ENCODE results near the gene AGO1. TPM values are rescaled to one million over a fixed set of nuclear protein-coding genes. Genes with fewer than 3 reads are reported as not detected.
"Not testable (repeated sequence)": the region's sequence is repeated elsewhere in the genome, so short reads cannot be mapped to it uniquely, and the experiment has no call there.

AGO1 gene
- total and polyA plus RNA-seq, 2 experiments from 2014 or later, result 7.6 to 22.2 TPM

- no peaks in the 10 kb centered on the region for H3K4me1 ChIP-seq (ENCODE audit: insufficient read depth)
- H3K9me2 ChIP-seq (replicated peaks; ENCODE audit: insufficient read depth), result no peaks in the 10 kb centered on the region
- TF ChIP-seq EZH2 (IDR thresholded peaks at IDR 0.05; ENCODE audit: borderline replicate concordance) (no peak), EZH2phosphoT487 (IDR thresholded peaks at IDR 0.05; ENCODE audit: low read depth, severe bottlenecking, unreplicated experiment) (no peak), CTCF (IDR thresholded peaks at IDR 0.05; ENCODE audit: poor library complexity) (no peak)
- H3K36me3 ChIP-seq (replicated peaks; ENCODE audit: insufficient read depth, low read depth), result no peaks in the 10 kb centered on the region
- H3K9me3 ChIP-seq (ENCODE audit: low read depth), result no peaks in the 10 kb centered on the region
- no peak overlapping the region for H2AFZ ChIP-seq
- no peak overlapping the region for H3K4me3 ChIP-seq
- peaks cover 31% of the 10 kb centered on the region for H3K79me2 ChIP-seq
- 97% methylated on average over 2 of the region's 2 CpGs for WGBS (ENCODE audit: low lambda C conversion rate, missing lambda C conversion rate)
- DNase-seq (ENCODE audit: low spot score), result no peak
- H3K27me3 ChIP-seq, result no peaks in the 10 kb centered on the region
- H4K20me1 ChIP-seq (ENCODE audit: insufficient read depth, poor library complexity, severe bottlenecking), result peaks cover 6% of the 10 kb centered on the region
- H3K27ac ChIP-seq, result no peak overlapping the region
- no peak overlapping the region for H3K4me2 ChIP-seq
These were observed 88.6 kb downstream of the AGO1 start for GRCh38 chr1:35971601-35972000.

- WGBS (ENCODE audit: low lambda C conversion rate, missing lambda C conversion rate), result 95% methylated on average over 3 of the region's 3 CpGs
- not testable (repeated sequence) for DNase-seq (ENCODE audit: low spot score); H3K4me1 ChIP-seq (ENCODE audit: insufficient read depth); H2AFZ ChIP-seq; H3K9me2 ChIP-seq (replicated peaks; ENCODE audit: insufficient read depth); H3K27ac ChIP-seq; H3K9me3 ChIP-seq (ENCODE audit: low read depth); H3K4me3 ChIP-seq; H3K36me3 ChIP-seq (replicated peaks; ENCODE audit: insufficient read depth, low read depth); H3K27me3 ChIP-seq; H3K4me2 ChIP-seq; H4K20me1 ChIP-seq (ENCODE audit: insufficient read depth, poor library complexity, severe bottlenecking)
- peaks cover 28% of the 10 kb centered on the region for H3K79me2 ChIP-seq
These were observed 89.6 kb downstream of the AGO1 start for GRCh38 chr1:35972631-35973030.

- Histone ChIP-seq H3K27ac (no peak overlapping the region), H2AFZ (no peak overlapping the region), H3K27me3 (no peaks in the 10 kb centered on the region), H3K36me3 (replicated peaks; ENCODE audit: insufficient read depth, low read depth) (no peaks in the 10 kb centered on the region), H3K4me1 (ENCODE audit: insufficient read depth) (no peaks in the 10 kb centered on the region), H3K4me3 (no peak overlapping the region), H3K9me2 (replicated peaks; ENCODE audit: insufficient read depth) (no peaks in the 10 kb centered on the region), H3K79me2 (peaks cover 8% of the 10 kb centered on the region), H3K4me2 (no peak overlapping the region), H3K9me3 (ENCODE audit: low read depth) (no peaks in the 10 kb centered on the region), H4K20me1 (ENCODE audit: insufficient read depth, poor library complexity, severe bottlenecking) (no peaks in the 10 kb centered on the region)
- no peak for DNase-seq (ENCODE audit: low spot score)
- no peak for TF ChIP-seq CTCF (IDR thresholded peaks at IDR 0.05; ENCODE audit: poor library complexity)
- no peak for TF ChIP-seq EZH2phosphoT487 (IDR thresholded peaks at IDR 0.05; ENCODE audit: low read depth, severe bottlenecking, unreplicated experiment)
- TF ChIP-seq EZH2 (IDR thresholded peaks at IDR 0.05; ENCODE audit: borderline replicate concordance), result no peak
These were observed 97.1 kb downstream of the AGO1 start for GRCh38 chr1:35980090-35980489.

Other genes starting within 250 kb of the AGO1 start
- 42.6 and 44.8 TPM in 2 replicates for gene PSMB2, start 241.7 kb upstream of the AGO1 start, total RNA-seq
- gene PSMB2, start 241.7 kb upstream of the AGO1 start, polyA plus RNA-seq, result 93.8 and 98.8 TPM in 2 replicates
- gene C1orf216, start 164.3 kb upstream of the AGO1 start, total RNA-seq, result 6.3 and 9.1 TPM in 2 replicates
- gene C1orf216, start 164.3 kb upstream of the AGO1 start, polyA plus RNA-seq, result 6.3 and 8.9 TPM in 2 replicates
- 3.7 and 4.7 TPM in 2 replicates for gene CLSPN, start 113.2 kb upstream of the AGO1 start, total RNA-seq
- gene CLSPN, start 113.2 kb upstream of the AGO1 start, polyA plus RNA-seq, result 2.2 and 2.9 TPM in 2 replicates
- 8.3 and 12.4 TPM in 2 replicates for gene AGO4, start 75.2 kb upstream of the AGO1 start, total RNA-seq
- gene AGO4, start 75.2 kb upstream of the AGO1 start, polyA plus RNA-seq, result 3.7 and 5.2 TPM in 2 replicates
- 24.4 and 32.8 TPM in 2 replicates for gene AGO3, start 47.9 kb downstream of the AGO1 start, total RNA-seq
- 16.9 and 23.3 TPM in 2 replicates for gene AGO3, start 47.9 kb downstream of the AGO1 start, polyA plus RNA-seq
- gene TEKT2, start 200.9 kb downstream of the AGO1 start, total RNA-seq, result 1.1 TPM in 1 of 2 replicates, not detected in the other
- gene TEKT2, start 200.9 kb downstream of the AGO1 start, polyA plus RNA-seq, result 0.16 and 1.4 TPM in 2 replicates
- 27.4 and 37.6 TPM in 2 replicates for gene ADPRS, start 205.7 kb downstream of the AGO1 start, total RNA-seq
- 40.9 and 42.7 TPM in 2 replicates for gene ADPRS, start 205.7 kb downstream of the AGO1 start, polyA plus RNA-seq
- 32.6 and 44.8 TPM in 2 replicates for gene COL8A2, start 242.0 kb downstream of the AGO1 start, total RNA-seq
- 53.7 and 59.4 TPM in 2 replicates for gene COL8A2, start 242.0 kb downstream of the AGO1 start, polyA plus RNA-seq